NCI-H82 treated with DMSO at 0.1 percent for 48 hours (cell line): ENCODE data around the gene UBE2E1.
"Not testable (repeated sequence)": the region's sequence is repeated elsewhere in the genome, so short reads cannot be mapped to it uniquely, and the experiment has no call there.

Experiments used
- DNase-seq: peaks from one replicate; lab custom pipeline; 2025; ENCODE audit not compliant: unreplicated experiment; lab: John Stamatoyannopoulos, UW

Gene UBE2E1

DNA sequence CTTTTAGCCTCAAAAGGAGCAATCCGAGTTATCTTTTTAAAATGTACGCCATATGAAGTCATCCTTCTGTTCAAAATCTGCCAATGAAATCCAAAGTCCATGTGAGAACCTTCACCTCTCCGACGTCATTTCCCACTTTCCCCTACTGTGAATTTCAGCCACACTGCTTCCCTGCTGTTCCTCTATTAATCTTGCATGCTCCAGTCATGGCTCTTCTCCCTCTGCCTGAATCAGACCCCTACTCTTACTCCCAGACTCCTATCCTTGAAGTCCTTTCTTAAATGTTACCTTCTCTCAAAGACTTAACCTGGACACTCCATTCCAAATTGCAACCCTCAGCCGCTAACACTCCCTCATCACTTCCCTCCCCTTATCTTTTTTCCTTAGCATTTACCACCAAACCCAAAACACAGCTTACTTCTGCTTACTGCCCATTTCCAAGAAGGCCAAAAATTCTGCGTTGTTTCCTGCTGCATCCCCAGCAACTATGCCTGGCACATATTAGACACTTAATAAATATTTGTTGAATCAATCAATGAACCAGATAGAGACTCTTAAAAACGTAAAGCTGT is 109.9 kb downstream of the UBE2E1 start:
- DNase-seq, result peak; percentile 43

DNA sequence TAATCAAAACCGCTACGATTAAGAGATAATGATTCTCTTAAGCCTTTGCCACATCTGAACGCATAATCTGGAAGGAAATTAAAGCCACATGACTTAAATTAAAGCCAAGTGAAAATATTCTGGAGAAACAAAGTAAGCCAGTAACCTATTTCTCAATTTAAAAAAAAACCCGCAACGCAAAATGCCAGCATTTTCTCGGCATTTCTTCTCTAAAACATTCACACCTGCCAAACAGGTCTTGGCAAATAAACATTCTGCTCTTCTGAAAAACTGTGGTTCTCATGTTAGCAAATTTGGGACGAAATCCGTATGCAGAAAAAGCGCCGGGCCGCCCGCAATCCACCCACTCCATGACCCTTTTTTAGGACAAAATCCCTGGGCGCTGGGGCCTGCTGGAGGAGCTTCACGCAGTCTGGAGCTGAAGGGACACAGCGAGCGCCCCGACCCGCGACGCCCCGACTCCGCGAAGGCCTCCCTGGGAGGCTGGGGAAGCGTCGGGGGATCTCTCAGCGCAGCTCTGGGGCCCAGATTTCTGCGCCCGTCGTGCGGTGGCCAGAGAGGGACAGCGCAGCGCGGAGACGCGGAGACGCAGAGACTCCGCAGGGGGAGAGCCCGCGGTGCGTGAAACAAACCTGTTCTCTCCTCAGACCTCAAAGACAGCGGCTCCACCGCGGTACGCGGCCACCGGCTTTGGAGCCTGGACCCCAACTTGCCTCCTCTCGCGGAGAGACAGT is 110.6 kb downstream of the UBE2E1 start:
- DNase-seq, result no peak

DNA sequence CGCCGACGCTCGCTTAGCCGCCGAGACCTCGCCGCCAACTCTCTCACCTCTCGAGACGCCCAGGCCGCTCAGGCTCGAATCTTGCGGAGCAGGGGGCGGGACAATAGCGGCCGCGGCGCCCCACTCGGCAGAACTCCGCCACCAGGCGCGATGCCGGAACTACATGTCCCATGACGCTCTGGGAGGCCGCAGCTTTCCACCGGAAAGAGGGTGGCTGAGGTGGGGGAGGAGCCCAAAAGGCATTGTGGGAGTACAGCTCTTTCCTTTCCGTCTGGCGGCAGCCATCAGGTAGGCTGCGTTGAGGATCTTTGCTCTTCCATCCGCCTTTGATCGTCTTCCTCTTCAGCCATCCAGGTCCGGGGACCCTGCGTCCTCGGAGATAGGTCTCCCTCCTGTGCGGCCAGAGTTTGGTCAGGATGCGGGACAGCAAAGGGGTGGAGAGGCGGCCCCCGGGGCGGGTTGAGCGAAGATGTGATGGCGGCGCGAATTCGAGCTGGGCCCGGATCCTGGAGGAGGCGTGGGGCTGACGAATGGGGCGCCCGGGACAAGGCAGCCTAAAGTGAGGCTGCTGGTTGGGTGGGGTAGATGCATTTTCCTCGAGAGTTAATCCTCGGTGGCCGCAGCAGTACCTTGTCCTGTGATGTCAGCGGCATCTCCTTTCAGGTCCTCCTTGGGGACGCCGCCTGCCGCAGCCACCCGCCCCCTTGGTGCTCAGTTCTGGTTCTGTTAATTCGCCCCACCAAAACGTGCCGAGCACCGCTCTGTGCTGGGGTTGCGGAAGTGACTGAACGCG is 111.3 kb downstream of the UBE2E1 start, which contains the start of the genes NKIRAS1 and RPL15:
Gene NKIRAS1 (minus strand): TSS at position 105 of the 793 bp plus-strand sequence. CDS start 6,086 bp downstream, outside the sequence.
Gene RPL15 (plus strand): TSS at position 247 of the 793 bp plus-strand sequence. CDS start 728 bp downstream, outside the sequence.
- DNase-seq, result peak; percentile 88

DNA sequence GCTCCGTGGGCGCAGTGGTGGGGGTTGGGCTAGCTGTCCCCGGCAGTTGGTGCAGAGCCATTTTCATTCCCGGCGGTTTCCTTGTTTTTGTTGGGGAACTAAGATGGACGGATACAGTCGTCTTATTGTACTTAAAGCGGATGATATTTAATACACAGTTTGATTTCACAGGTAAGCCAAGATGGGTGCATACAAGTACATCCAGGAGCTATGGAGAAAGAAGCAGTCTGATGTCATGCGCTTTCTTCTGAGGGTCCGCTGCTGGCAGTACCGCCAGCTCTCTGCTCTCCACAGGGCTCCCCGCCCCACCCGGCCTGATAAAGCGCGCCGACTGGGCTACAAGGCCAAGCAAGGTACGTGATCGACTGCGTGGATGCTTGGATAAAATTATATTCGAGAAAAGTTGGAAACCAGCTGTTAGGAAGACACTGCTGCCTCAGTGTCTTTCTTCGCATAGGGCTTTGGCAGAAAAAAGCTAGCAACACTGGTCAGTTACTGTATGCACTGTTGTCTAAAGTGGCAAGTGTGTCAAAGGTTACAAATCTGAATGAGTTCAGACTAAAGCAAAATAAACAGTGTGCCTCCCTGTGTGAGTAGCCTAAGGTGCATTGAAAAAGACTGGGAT is 112.0 kb downstream of the UBE2E1 start:
- not testable (repeated sequence) for DNase-seq

DNA sequence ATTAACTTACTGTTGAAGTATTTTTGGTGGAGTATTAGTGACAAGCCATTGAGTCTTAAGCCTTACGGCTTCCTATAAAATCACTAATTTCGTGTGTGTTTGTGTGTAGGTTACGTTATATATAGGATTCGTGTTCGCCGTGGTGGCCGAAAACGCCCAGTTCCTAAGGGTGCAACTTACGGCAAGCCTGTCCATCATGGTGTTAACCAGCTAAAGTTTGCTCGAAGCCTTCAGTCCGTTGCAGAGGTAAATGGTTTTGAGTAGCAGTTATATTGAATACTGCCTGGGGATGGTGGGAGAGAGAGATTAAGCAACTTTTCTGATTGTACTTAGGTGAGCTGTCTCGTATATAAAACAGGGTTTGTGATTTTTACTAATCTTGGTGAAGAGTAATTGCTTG is 112.6 kb downstream of the UBE2E1 start:
- DNase-seq, result not testable (repeated sequence)

DNA sequence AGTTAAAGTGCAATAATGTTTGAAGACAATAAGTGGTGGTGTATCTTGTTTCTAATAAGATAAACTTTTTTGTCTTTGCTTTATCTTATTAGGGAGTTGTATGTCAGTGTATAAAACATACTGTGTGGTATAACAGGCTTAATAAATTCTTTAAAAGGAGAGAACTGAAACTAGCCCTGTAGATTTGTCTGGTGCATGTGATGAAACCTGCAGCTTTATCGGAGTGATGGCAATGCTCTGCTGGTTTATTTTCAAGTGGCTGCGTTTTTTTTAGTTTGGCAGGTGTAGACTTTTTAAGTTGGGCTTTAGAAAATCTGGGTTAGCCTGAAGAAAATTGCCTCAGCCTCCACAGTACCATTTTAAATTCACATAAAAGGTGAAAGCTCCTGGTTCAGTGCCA is 113.9 kb downstream of the UBE2E1 start:
- DNase-seq, result no peak

DNA sequence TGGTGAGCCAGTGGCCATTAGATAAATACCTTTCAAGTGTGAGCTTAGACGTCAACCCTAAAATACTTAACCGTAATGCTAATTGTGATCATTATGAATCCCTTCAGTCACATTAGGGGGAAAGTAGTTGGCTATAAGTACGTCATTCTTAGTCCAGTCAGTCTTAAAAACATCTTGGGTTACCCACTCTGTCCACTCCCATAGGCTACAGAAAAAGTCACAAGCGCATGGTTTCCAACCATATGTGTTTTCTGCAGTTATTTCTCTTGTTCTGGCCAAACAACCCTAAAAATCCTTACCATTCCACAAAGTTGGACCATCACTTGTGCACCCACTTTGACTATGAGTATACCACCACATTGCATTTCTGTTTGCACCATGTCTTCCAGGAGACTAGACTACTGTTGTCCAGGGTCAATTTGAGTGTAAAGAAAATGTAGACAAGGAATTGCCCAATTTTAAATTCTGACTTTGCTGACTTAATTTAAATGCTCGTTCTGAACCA is 114.4 kb downstream of the UBE2E1 start:
- no peak for DNase-seq

DNA sequence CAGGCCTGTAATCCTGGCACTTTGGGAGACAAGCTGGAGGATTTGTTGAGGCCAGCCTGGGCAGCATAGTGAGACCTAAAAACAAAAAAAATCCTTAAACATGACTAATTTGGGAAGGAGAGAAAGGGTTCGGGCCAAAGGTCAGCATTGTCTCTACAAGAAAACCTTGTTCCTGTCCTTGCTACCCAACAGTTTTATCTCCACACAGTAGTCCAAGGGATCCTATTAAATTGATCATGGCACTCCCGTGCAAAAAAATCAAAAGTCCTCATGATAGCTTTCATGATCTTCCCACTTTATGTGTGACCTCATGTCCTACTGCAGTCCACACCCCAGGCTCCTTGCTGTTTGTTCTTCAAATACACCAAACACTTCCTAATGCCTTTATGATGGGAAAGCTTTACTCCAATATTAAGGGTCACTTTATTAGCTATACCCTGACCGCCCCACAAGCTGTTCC is 115.3 kb downstream of the UBE2E1 start:
- DNase-seq, result no peak

DNA sequence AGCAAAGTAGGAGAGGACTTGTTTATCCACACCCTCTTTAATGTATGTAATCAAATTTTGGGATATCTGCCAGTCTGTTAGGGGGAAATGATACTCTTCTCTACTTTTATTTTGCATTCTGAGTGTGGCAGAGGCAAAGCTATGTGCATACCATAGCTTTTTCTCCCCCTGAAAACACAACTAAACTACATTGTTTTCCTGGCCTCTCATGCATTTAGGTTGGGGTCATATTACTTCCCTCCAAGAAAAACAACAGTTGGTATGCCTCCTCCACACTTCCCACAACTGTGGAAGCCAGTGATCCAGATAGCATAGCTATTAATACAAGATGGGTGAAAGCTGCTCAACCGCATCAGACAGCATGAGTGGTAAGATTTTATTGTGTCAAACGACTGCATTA is 118.0 kb downstream of the UBE2E1 start:
- DNase-seq, result no peak

DNA sequence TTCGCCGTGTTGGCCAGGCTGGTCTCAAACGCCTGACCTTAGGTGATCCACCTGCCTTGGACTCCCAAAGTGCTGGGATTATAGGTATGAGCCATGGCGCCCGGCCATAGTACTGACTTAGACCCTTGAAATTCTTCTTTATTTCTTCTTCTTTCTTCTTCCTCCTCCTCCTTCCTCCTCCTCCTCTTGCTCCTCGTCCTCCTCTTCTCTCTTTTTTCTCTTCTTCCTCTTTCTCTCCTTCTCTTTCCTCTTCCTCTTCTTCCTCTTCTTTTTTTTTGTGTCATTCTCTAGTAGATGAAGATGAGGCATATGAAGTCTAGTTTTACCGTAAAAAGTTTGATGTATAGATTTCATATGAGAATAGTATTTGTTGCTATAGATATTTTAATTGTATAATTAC is 120.5 kb downstream of the UBE2E1 start:
- DNase-seq, result no peak

DNA sequence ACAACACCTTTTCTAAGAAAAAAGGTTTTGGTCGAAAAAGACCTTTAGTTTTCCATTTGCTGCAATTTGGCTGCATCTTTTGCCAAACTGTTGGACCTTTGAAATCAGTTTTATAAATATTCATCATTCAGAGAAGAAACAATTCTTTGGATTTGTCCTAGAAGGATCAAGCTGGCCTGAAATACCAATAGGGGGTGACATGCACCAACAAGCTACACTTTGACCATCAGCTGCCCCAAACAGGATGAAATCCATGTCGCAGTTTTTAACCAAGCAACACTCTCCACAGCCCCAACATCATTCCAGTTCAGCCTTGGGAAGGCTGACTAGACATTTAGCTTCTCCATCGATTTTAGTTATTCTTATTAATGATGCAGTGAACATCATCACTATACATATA is 121.0 kb downstream of the UBE2E1 start:
- no peak for DNase-seq

DNA sequence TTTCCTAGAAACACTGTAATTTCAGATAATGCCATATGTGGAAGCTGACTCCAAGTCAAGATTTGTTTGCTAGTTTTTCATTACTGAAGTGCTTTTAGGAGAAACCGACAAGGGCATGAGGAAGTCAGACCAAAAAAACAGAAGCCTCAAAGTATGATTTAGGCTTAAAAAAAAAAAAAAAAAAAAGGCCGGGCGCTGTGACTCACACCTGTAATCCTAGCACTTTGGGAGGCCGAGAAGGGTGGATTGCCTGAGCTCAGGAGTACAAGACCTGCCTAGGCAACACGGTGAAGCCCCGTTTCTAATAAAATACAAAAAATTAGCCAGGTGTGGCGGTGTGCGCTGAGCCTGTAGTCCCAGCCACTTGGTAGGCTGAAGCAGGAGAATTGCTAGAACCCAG is 122.8 kb downstream of the UBE2E1 start:
- no peak for DNase-seq

DNA sequence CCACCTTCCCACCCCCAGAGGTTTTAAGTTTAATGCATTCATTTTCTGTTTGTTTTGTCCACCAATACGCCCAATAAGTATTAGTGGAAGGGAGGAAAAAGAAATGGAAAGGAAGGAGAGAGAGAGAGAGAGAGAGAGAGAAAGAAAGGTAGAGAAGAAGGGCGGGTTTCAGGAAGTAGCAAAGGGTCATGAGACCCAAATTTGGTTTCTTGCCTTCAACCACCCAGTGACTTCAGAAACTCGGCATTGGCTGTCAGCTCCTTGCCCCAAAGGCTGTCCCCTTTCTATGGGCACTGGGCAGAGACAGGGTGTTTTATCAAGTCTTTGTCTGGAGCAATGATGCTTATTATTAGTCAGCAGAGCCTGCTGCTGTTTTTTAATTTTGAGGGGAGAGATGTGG is 125.8 kb downstream of the UBE2E1 start:
- DNase-seq, result no peak

DNA sequence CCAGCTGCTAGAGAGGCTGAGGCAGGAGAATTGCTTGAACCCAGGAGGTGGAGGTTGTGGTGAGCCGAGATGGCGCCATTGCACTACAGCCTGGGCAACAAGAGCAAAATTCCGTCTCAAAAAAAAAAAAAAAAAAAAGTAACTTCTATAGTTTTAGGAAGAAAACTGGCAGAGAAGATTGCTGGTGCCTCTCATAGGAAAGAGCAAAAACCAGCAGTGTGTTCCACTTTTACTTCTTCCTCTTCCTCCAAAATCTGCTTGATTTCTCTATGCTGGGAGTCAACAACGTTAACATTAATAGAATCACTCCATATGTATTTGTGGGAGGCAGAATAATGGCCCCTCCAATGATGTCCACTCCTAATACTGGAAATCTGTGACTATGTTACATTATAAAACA is 126.8 kb downstream of the UBE2E1 start:
- no peak for DNase-seq

DNA sequence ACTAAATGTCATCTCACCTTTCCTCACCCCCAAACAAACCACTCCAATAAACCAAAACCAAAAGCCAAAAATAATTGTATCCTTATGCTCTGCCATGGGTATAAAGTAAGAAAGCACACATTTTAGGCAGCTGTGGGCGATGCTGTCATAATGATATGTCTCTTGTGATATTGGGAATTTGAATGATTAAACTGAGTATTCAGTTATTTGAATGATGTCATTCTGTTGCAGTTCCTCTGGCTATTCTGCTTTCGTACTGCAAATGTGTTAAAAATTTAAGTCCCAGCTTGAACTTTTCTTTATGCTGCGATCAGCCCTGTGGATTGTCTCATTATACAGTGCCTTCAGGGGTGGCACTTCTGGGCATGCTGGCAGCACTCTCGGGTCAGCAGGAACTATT is 128.5 kb downstream of the UBE2E1 start:
- no peak for DNase-seq

DNA sequence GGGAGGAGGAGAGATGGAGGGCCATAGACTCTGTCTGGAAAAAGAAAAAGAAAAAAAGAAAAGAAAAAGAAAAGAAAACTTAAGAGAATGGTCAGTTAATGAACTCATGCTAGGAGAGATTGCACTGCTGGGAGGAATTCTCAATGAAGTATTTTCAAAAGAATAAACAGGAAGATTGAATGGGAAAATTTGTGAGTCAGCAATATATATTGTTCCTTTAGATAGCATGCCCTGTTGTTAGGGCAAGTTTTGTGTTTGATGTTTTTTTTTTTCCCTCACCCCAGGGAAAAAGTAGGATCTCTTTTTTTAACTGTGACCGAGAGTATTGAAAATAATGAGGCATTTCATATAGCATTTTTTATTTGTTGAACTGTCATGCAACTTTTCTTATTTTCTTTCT is 131.5 kb downstream of the UBE2E1 start:
- no peak for DNase-seq

DNA sequence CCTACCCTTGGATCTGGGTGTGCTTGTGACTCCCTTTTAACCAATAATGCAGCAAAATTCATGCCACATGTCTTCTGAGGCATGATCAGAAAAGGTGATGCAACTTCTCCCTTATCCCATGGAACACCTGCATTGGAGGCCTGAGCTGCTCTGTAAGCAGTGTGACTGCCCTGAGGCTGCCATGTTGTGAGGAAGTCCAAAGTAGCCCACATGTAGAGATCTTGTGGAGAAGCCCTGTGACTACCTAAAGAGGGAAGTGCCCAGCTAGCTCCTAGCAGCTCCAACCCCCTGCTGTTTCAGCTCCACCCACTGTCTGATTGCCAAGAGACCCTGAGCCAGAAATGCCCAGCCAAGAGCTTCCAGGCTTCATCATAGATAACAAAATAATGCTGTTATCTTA is 132.9 kb downstream of the UBE2E1 start:
- no peak for DNase-seq

DNA sequence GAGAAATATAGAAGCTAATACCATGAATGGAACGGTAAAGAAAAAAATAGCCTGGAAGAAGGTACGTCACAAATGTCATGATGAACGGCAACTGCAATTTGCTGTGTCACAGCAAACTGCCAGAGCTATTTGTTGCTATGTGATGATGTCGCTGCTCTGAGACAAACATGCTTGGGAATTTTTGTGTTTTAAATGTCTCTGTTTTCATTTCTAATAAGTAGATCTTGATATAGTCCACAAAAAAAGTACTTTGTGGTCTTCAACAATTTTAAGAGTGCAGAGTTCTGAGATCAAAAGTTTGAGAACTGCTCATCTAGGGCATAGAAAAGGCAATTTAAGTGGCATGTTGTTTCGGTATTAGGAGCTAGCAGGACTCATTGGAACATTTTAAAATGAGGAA is 135.0 kb downstream of the UBE2E1 start:
- DNase-seq, result no peak
